IPS-18c (cell line): Measurements from ENCODE around the gene GAN.
"Not testable (repeated sequence)": the region's sequence is repeated elsewhere in the genome, so short reads cannot be mapped to it uniquely, and the experiment has no call there.

Experiments
- H3K4me3 ChIP-seq: 2 replicates; pipeline ENCODE4 v1.7.0; 2013; ENCODE audit warnings: low read depth, mild to moderate bottlenecking, low read length, moderate library complexity; ENCODE audit not compliant: insufficient read depth
- H3K9me3 ChIP-seq: one replicate; pipeline ENCODE4 v1.6.1; 2013; ENCODE audit warnings: mild to moderate bottlenecking, low read length, moderate library complexity; ENCODE audit not compliant: control insufficient read depth, insufficient read depth

The GAN gene

DNA sequence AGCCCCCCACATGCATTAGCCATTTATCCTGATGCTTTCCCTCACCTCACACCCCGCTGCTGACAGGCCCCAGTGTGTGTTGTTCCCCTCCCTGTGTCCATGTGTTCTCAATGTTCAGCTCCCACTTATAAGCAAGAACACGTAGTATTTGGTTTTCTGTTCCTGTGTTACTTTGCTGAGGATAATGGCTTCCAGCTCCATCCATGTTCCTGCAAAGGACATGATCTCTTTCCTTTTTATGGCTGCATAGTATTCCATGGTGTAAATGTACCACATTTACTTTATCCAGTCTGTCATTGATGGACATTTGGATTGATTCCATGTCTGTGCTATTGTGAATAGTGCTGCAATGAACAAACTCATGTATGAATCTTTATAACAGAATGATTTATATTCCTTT, 90.2 kb downstream of the GAN start:
- H3K9me3 ChIP-seq, H3K4me3 ChIP-seq: not testable (repeated sequence)

DNA sequence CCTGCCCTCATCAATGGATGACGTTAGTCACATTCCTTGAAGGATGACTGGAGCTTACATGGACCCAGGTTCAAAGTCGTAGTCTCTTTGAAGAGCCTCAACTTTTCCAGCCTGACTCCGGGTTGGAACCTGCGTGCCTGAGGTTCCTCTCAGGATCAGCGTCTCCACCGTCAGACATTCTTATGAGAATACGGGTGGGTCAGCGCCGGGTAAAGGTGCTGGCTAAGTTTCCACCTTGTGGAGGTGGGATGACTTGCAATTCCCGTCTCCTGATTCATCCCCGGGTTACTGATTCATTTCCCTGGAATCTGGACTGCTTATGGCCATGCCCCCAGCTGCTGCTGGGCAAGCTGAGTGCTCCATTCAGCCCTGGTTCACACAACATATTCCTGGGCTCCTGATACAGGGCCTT, 90.9 kb downstream of the GAN start:
- H3K4me3 ChIP-seq, result no peak overlapping the region
- H3K9me3 ChIP-seq, result peaks cover 2% of the 10 kb centered on the region

- peaks cover 2% of the 10 kb centered on the region for H3K9me3 ChIP-seq
- no peak overlapping the region for H3K4me3 ChIP-seq
These were observed 93.7 kb downstream of the GAN start for GRCh38 chr16:81408409-81408950.

- no peak overlapping the region for H3K4me3 ChIP-seq
These were observed 94.3 kb downstream of the GAN start for GRCh38 chr16:81409016-81409556.

DNA sequence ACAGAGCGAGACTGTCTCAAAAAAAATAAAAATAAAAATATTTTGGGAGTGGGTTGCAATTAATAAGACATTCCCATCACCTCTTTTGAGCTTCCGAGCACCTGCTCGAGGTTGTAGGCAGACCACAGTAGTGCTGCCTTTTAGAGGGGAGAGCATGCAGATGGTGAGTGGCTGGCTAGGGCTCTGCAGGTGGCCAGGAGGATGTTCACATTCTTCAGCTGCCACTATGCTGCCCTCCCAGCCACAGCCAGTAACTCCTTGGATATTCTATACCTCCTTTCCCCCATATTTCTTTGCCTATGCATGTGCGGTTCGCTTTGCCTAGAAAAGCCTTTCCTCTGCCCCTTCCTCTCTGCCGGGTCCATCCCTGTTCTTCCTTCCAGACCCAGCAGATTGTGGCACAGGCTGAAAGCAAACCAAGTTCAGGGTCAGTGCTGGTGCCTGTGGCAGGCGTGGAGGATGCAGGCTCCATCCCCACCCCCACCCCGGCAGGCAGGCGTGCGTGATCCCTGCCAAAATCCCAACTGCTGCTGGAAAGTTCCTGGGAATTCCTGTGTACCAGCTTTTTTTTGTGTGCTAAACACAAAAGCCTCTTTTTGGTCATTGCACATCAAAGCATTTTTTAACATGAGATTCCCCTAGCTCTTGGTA, 96.0 kb downstream of the GAN start:
- no peak overlapping the region for H3K4me3 ChIP-seq
- H3K9me3 ChIP-seq, result peaks cover 2% of the 10 kb centered on the region

More at GRCh38 chr16:81409016-81409556, 94.3 kb downstream of the GAN start:
- H3K9me3 ChIP-seq, result peaks cover 2% of the 10 kb centered on the region

DNA sequence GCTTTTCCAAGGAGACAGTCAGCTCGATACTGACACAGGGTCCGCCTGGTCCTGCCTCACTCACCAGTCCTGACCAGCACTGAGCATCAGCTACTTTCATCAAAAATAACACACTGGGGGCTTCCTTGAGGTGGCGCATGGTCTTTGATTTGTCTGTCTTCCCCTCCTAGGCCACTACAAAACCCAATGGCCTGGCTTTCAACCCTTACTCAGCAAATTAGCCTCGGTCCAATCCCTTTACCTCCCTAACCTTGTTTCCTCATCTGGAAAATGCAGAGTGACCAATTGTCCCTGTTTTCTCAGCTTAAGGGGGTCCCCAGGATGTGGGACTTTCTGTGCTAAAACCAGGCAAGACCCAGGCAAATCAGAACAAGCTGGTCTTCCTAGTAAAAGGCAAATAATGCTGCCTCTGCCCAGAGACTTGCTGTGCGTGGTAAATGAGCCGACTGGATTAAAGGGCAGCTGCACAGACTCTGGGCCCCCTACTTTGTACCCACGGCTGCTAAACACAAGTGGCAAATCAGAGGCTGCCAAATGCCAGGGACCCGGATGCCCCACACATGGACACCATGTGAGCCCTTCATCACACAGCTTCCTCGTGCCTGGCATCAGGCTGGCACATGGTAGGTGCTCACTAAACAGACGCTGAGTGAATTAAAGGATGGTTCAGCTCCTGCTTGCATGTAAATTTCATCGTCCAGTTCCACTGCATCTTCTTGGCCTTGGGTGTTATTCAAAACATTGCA, 98.7 kb downstream of the GAN start:
- H3K9me3 ChIP-seq, result peaks cover 2% of the 10 kb centered on the region
- H3K4me3 ChIP-seq, result no peak overlapping the region

GRCh38 chr16:81415751-81416150, 101.0 kb downstream of the GAN start:
- no peaks in the 10 kb centered on the region for H3K9me3 ChIP-seq
- no peak overlapping the region for H3K4me3 ChIP-seq

DNA sequence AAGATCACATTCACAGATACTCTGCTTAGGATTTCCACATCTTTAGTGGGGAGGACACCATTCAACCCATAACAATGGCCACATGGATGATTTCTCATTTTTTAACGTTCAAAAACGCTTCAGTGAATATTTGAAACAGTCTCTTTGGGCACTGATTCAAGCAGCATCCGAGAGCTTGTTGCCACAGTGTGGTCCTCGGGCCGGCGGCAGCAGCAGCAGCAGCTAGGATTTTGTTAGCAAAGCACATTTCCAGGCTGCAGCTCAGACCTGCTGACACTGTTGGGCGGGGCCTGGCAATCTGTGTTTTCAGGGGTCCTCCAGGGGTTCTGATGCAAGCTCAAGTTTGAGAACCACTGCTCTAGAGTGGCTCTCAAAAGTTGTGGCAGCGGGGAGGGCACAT, 102.0 kb downstream of the GAN start:
- Histone ChIP-seq H3K9me3 (no peaks in the 10 kb centered on the region), H3K4me3 (no peak overlapping the region)

DNA sequence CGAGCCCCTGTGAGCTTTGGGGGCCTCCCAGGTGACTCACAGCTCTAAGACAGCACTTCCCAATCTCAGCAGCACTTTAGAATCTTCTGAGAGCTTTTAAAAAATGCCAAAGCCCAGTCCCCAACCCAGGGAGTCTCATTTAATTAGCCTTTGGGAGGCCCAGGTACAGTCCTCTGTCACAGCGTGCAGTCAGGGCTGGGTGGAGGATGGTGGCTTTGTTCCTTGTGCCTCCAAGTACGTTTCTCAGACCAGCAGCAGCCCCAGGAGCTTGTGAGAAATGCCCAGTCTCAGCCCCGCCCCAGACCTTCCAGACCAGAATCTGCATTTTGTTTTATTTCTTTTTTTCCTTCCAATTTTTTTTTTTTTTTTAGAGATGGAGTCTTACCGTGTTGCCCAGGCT, 102.4 kb downstream of the GAN start:
- Histone ChIP-seq H3K9me3 (no peaks in the 10 kb centered on the region), H3K4me3 (no peak overlapping the region)

DNA sequence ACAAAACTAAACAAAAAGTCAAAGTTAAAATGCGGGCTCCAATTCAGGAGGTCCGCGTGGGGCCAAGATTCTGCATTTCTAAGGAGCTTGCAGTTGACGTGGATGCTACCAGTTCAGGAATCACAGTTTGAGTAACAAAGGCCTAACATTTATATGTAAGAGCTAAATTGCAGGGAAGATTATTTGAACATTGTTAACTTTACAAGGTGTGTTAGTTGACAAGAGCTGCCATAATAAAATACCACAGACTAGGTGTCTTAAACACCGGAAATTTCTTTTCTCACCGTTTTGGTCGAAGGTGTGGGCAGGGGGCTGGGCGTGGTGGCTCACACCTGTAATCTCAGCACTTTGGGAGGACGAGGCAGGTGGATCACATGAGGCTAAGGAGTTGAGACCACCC, 105.0 kb downstream of the GAN start:
- no peaks in the 10 kb centered on the region for H3K9me3 ChIP-seq

GRCh38 chr16:81421126-81421525, 106.4 kb downstream of the GAN start:
- Histone ChIP-seq H3K4me3 (no peak overlapping the region), H3K9me3 (no peaks in the 10 kb centered on the region)

More for the DNA sequence above, 105.0 kb downstream of the GAN start:
- no peak overlapping the region for H3K4me3 ChIP-seq

DNA sequence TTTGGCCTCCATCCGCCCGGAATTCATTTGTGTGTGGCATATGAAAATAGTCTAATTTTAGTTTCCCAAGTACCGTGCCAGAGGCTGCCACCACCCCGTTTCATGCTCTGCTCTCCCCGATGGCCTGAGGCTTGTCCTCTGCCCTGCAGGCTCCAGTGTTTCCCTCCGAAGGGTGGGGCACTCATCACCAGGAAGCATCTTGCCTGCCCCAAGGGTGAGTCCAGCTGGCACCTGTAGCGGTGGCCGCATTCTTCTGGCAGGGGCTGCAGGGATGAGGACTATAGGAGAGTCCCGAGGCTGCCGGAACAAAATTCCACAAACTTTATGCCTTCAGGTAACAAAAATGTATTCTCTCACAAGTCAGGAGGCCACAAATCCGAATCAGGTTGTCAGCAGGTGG, 106.8 kb downstream of the GAN start:
- Histone ChIP-seq H3K4me3 (no peak overlapping the region), H3K9me3 (no peaks in the 10 kb centered on the region)

DNA sequence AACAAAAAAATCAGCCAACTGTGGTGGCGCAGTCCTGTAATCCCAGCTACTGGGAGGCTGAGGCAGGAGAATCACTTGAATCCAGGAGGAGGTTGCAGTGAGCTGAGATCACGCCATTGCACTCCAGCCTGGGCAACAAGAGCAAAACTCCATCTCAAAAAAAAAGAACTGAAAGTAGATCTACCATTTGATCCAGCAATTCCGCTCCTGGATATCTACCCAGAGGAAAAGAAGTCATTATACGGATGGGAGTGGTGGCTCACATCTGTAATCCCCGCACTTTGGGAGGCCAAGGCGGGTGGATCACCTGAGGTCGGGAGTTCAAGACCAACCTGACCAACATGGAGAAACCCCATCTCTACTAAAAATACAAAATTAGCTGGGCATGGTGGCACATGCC, 107.4 kb downstream of the GAN start:
- not testable (repeated sequence) for H3K4me3 ChIP-seq, H3K9me3 ChIP-seq

- Histone ChIP-seq H3K4me3 (no peak overlapping the region), H3K9me3 (no peaks in the 10 kb centered on the region)
These were observed 110.0 kb downstream of the GAN start for GRCh38 chr16:81424771-81425170.

GRCh38 chr16:81427219-81427618, 112.5 kb downstream of the GAN start:
- Histone ChIP-seq H3K9me3 (no peaks in the 10 kb centered on the region), H3K4me3 (no peak overlapping the region)

DNA sequence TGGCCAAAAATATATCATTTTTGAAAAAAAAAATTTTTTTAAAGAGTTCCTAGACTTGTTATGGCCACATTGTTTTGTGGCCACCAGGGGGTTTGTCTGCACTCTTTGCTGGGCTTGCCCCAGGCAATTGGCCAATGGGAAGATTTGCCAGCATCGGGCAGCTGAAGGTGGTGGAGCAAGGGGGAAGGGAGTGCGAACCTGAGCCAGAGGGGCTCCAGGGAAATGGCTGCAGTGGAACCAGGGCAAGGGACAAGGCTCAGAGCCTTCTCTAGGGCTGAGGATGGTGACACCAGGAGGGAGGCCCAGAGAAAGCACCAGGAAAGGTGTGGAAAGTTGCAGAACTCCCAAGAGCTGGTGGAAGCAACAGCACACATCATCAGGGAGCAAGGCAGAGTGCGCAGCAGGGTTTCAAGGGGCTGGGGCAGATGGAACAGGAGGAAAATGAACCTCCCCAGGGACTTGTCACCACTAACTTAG, 114.3 kb downstream of the GAN start:
- no peak overlapping the region for H3K4me3 ChIP-seq
- H3K9me3 ChIP-seq, result no peaks in the 10 kb centered on the region

- Histone ChIP-seq H3K9me3 (no peaks in the 10 kb centered on the region), H3K4me3 (no peak overlapping the region; the same call in 1 of the 2 replicates)
These were observed 117.0 kb downstream of the GAN start for GRCh38 chr16:81431554-81432353.
